HepG2 (cell line): Measurements from ENCODE around the gene CCDC201. TPM values are rescaled to one million over a fixed set of nuclear protein-coding genes. Genes with fewer than 3 reads are reported as not detected.

ENCODE experiments used
- ARNT2 ChIP-seq: sonication (generic); formaldehyde crosslinking; IDR thresholded peaks from 2 replicates; pipeline ENCODE4 v1.8.0; 2022; ENCODE audit warnings: mild to moderate bottlenecking, low read depth, missing genetic modification reagents, moderate library complexity
- HOXA5 ChIP-seq: sonication (generic); formaldehyde crosslinking; IDR thresholded peaks from 2 replicates; pipeline ENCODE4 v1.4.0; 2020; ENCODE audit warnings: missing genetic modification reagents
- NFE2L2 ChIP-seq: fragments of 150-350 bp; IDR thresholded peaks from 2 replicates; pipeline ENCODE4 v1.6.1; 2014; ENCODE audit warnings: low read length
- SIX4 ChIP-seq: sonication (generic); formaldehyde crosslinking; IDR thresholded peaks from 2 replicates; pipeline ENCODE4 v1.4.0; 2020; ENCODE audit warnings: missing genetic modification reagents
- SOX6 ChIP-seq, 2 experiments: fragments of 450-650 bp in 1 of 2; sonication (generic) in 1 of 2; formaldehyde crosslinking in 1 of 2; IDR thresholded peaks; 2 replicates each; pipeline versions ENCODE4 v1.4.0 to v1.6.1; 2017 to 2020; ENCODE audit warnings: antibody characterized with exemption in 1 of 2, mild to moderate bottlenecking in 1 of 2, missing genetic modification reagents in 1 of 2
- TCF7 ChIP-seq: sonication (generic); IDR thresholded peaks from 2 replicates; pipeline ENCODE4 v1.6.1; 2016; ENCODE audit warnings: antibody characterized with exemption, low read depth
- TOPORS ChIP-seq: sonication (generic); formaldehyde crosslinking; IDR thresholded peaks from 2 replicates; pipeline ENCODE4 v1.8.0; 2023; ENCODE audit warnings: mild to moderate bottlenecking, missing genetic modification reagents
- ZFX ChIP-seq: sonication (generic); formaldehyde crosslinking; IDR thresholded peaks from 2 replicates; pipeline ENCODE4 v1.4.0; 2020; ENCODE audit warnings: mild to moderate bottlenecking, low read depth, missing genetic modification reagents, moderate library complexity
- ZNF138 ChIP-seq: sonication (generic); formaldehyde crosslinking; IDR thresholded peaks from 2 replicates; pipeline ENCODE4 v1.5.0; 2020; ENCODE audit warnings: mild to moderate bottlenecking, low read depth, missing genetic modification reagents
- ZNF205 ChIP-seq: IDR thresholded peaks from 2 replicates; pipeline ENCODE4 v1.6.1; 2018; ENCODE audit warnings: missing biosample characterization, missing genetic modification reagents
- ZNF432 ChIP-seq: sonication (generic); formaldehyde crosslinking; IDR thresholded peaks from 2 replicates; pipeline ENCODE4 v1.5.0; 2020; ENCODE audit warnings: missing genetic modification reagents, mild to moderate bottlenecking, borderline replicate concordance
- ZNF460 ChIP-seq: sonication (generic); formaldehyde crosslinking; IDR thresholded peaks from 2 replicates; pipeline ENCODE4 v1.5.1; 2020; ENCODE audit warnings: missing genetic modification reagents, mild to moderate bottlenecking, borderline replicate concordance
- ZNF652 ChIP-seq: IDR thresholded peaks from 2 replicates; pipeline ENCODE4 v1.6.1; 2016; ENCODE audit warnings: low read depth, borderline replicate concordance
- polyA plus RNA-seq, 8 experiments: library from polyadenylated mRNA; depleted of rRNA in 3 of 8; stranded (reverse) in 7 of 8; unstranded in 1 of 8; fragments of >200 nt; fragmentation: Illumina TruSeq in 4 of 8; extraction: Trizol in 4 of 8; gene quantifications; 2 replicates each; pipeline versions ENCODE4 v1.2.1 to v1.2.3, GENCODE V29; 2011 to 2016; ENCODE audit warnings: low read depth in 4 of 8, missing spikeins in 1 of 8, mixed read lengths in 1 of 8; ENCODE audit not compliant: insufficient read depth in 1 of 8
- total RNA-seq, 5 experiments: library from RNA; depleted of rRNA; stranded (reverse); fragments of >200 nt; fragmentation: Illumina TruSeq; extraction: Trizol; gene quantifications; 2 replicates each; pipeline ENCODE4 v1.2.3, GENCODE V29; 2016; ENCODE audit warnings: low read depth in 1 of 5
- TF ChIP-seq, protein P1 (sequence below): sonication (generic); formaldehyde crosslinking; IDR thresholded peaks from 2 replicates; pipeline ENCODE4 v1.8.1; 2023; ENCODE audit warnings: mild to moderate bottlenecking, moderate library complexity, missing genetic modification reagents
- TF ChIP-seq, protein P2 (sequence below): sonication (generic); formaldehyde crosslinking; IDR thresholded peaks from 2 replicates; pipeline ENCODE4 v1.8.0; 2022; ENCODE audit warnings: mild to moderate bottlenecking, missing genetic modification reagents, moderate library complexity
- TF ChIP-seq, protein P3 (sequence below): sonication (generic); formaldehyde crosslinking; IDR thresholded peaks from 2 replicates; pipeline ENCODE4 v1.5.0; 2020; ENCODE audit warnings: mild to moderate bottlenecking, missing genetic modification reagents, moderate library complexity
- TF ChIP-seq, protein P4 (sequence below): sonication (generic); formaldehyde crosslinking; IDR thresholded peaks from 2 replicates; pipeline ENCODE4 v1.4.0; 2020; ENCODE audit warnings: missing genetic modification reagents
- TF ChIP-seq, protein P5 (sequence below): IDR thresholded peaks from 2 replicates; pipeline ENCODE4 v1.6.1; 2012; ENCODE audit warnings: inconsistent platforms
- TF ChIP-seq, protein P6 (sequence below): sonication (generic); formaldehyde crosslinking; IDR thresholded peaks from 2 replicates; pipeline ENCODE4 v1.5.1; 2020; ENCODE audit warnings: missing genetic modification reagents, mild to moderate bottlenecking, borderline replicate concordance
- TF ChIP-seq, protein P7 (sequence below): sonication (generic); IDR thresholded peaks from 2 replicates; pipeline ENCODE4 v1.6.1; 2016; ENCODE audit warnings: low read depth, borderline replicate concordance

CCDC201 gene
- total and polyA plus RNA-seq, 2 of the 13 experiments (the other 11 are each of a cell fraction or from before 2014, with no cell fraction given), result 0.92 TPM; not detected in 1

DNA sequence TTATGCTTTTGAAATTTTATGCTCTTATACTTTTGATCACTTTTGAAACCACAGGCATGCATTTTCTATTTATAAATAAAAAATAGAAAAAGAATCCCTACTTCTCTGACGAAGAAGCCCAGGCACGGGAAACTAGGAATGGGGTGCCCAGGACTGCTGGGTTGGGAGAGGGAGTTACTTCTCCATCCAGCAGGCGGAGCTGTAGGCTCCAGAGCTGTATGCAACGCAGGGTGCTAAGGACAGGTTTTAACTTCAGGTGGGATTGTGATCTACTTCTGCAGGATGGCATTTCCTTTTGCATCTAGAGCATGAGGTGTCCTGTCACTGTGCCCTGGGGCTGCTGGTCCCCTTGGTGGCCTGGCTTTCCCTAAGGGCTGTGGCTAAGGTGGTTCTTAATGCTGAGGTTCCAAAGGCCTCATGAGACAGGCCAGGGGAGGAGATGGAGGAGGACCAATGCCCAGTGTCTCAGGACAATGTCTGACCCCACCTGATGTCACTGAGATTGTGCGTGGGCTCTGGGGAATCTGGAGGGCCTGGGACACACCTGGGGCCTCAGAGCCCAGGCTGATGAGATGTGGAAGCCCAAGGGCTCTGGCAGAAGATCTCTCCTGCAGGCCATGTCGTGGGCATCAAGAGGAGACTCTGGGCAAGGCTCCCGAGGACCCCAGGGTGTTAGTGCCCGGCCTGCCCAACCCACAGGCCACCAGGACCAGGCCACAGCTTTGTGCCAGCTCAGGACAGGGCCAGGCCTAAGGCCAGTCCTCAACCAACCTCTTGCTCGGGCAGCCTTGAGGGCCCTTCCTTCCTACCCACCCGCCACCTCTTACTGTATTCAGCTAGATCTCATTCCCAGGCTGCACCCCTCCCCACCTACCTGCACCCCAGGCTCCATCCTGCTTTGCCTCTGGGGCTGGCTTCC is 507 bp downstream of the CCDC201 start (continued):
- TF ChIP-seq, protein P1, sequence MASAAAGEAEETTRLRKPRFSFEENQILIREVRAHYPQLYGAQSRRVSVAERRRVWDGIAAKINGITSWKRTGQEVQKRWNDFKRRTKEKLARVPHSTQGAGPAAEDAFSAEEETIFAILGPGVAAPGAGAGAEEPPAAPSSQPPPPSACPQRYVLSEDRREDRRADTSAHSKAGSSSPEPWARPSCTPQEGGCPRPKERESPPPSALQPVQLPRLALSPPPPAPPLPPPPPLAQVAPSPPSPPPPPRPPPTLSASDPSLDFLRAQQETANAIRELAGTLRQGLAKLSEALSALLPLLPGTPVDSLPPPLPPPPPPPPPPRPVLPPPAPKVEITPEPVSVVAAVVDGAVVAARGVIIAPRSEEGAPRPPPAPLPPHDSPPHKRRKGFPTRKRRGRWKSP (CRISPR knock-in tag), result 0 out of 2 replicates have a peak, but pooled peaks have one; percentile 29
- no peak for TF ChIP-seq ZNF205 (CRISPR knock-in tag)
- no peak for TF ChIP-seq TOPORS
- no peak for TF ChIP-seq ZNF432 (CRISPR knock-in tag)
- TF ChIP-seq, protein P2, sequence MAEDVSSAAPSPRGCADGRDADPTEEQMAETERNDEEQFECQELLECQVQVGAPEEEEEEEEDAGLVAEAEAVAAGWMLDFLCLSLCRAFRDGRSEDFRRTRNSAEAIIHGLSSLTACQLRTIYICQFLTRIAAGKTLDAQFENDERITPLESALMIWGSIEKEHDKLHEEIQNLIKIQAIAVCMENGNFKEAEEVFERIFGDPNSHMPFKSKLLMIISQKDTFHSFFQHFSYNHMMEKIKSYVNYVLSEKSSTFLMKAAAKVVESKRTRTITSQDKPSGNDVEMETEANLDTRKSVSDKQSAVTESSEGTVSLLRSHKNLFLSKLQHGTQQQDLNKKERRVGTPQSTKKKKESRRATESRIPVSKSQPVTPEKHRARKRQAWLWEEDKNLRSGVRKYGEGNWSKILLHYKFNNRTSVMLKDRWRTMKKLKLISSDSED (CRISPR knock-in tag), result no peak
- TF ChIP-seq ZNF460 (CRISPR knock-in tag), result no peak
- TF ChIP-seq ARNT2, result no peak
- TF ChIP-seq, protein P3, sequence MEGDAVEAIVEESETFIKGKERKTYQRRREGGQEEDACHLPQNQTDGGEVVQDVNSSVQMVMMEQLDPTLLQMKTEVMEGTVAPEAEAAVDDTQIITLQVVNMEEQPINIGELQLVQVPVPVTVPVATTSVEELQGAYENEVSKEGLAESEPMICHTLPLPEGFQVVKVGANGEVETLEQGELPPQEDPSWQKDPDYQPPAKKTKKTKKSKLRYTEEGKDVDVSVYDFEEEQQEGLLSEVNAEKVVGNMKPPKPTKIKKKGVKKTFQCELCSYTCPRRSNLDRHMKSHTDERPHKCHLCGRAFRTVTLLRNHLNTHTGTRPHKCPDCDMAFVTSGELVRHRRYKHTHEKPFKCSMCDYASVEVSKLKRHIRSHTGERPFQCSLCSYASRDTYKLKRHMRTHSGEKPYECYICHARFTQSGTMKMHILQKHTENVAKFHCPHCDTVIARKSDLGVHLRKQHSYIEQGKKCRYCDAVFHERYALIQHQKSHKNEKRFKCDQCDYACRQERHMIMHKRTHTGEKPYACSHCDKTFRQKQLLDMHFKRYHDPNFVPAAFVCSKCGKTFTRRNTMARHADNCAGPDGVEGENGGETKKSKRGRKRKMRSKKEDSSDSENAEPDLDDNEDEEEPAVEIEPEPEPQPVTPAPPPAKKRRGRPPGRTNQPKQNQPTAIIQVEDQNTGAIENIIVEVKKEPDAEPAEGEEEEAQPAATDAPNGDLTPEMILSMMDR (CRISPR knock-in tag), result peak; percentile 89
- TF ChIP-seq SOX6 (IDR thresholded peaks at IDR 0.05), result no peak
- peak; percentile 10; the same call in 1 of the 2 replicates for TF ChIP-seq SOX6 (CRISPR knock-in tag; IDR thresholded peaks at IDR 0.05)
- TF ChIP-seq TCF7, result no peak
- TF ChIP-seq ZNF138 (CRISPR knock-in tag), result 0 out of 2 replicates have a peak, but pooled peaks have one; percentile 55
- TF ChIP-seq ZFX (CRISPR knock-in tag), result peak; percentile 15; the same call in 1 of the 2 replicates
- TF ChIP-seq NFE2L2, result no peak
- no peak for TF ChIP-seq HOXA5 (CRISPR knock-in tag)
- TF ChIP-seq SIX4 (CRISPR knock-in tag), result no peak
- no peak for TF ChIP-seq ZNF652 (CRISPR knock-in tag)
- TF ChIP-seq, protein P4, sequence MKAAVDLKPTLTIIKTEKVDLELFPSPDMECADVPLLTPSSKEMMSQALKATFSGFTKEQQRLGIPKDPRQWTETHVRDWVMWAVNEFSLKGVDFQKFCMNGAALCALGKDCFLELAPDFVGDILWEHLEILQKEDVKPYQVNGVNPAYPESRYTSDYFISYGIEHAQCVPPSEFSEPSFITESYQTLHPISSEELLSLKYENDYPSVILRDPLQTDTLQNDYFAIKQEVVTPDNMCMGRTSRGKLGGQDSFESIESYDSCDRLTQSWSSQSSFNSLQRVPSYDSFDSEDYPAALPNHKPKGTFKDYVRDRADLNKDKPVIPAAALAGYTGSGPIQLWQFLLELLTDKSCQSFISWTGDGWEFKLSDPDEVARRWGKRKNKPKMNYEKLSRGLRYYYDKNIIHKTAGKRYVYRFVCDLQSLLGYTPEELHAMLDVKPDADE (CRISPR knock-in tag), result no peak
- TF ChIP-seq, protein P5, sequence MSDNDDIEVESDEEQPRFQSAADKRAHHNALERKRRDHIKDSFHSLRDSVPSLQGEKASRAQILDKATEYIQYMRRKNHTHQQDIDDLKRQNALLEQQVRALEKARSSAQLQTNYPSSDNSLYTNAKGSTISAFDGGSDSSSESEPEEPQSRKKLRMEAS, result no peak
- TF ChIP-seq, protein P6, sequence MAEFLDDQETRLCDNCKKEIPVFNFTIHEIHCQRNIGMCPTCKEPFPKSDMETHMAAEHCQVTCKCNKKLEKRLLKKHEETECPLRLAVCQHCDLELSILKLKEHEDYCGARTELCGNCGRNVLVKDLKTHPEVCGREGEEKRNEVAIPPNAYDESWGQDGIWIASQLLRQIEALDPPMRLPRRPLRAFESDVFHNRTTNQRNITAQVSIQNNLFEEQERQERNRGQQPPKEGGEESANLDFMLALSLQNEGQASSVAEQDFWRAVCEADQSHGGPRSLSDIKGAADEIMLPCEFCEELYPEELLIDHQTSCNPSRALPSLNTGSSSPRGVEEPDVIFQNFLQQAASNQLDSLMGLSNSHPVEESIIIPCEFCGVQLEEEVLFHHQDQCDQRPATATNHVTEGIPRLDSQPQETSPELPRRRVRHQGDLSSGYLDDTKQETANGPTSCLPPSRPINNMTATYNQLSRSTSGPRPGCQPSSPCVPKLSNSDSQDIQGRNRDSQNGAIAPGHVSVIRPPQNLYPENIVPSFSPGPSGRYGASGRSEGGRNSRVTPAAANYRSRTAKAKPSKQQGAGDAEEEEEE (CRISPR knock-in tag), result no peak
- TF ChIP-seq, protein P7, sequence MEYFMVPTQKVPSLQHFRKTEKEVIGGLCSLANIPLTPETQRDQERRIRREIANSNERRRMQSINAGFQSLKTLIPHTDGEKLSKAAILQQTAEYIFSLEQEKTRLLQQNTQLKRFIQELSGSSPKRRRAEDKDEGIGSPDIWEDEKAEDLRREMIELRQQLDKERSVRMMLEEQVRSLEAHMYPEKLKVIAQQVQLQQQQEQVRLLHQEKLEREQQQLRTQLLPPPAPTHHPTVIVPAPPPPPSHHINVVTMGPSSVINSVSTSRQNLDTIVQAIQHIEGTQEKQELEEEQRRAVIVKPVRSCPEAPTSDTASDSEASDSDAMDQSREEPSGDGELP, result no peak
